NCI-H524 (cell line): Measurements from ENCODE around the gene PI4K2B.
"Not testable (repeated sequence)": the region's sequence is repeated elsewhere in the genome, so short reads cannot be mapped to it uniquely, and the experiment has no call there.

Source experiments
- DNase-seq, 2 experiments: peaks; one replicate each; lab custom pipeline; 2025; lab: John Stamatoyannopoulos, UW

The PI4K2B gene

DNA sequence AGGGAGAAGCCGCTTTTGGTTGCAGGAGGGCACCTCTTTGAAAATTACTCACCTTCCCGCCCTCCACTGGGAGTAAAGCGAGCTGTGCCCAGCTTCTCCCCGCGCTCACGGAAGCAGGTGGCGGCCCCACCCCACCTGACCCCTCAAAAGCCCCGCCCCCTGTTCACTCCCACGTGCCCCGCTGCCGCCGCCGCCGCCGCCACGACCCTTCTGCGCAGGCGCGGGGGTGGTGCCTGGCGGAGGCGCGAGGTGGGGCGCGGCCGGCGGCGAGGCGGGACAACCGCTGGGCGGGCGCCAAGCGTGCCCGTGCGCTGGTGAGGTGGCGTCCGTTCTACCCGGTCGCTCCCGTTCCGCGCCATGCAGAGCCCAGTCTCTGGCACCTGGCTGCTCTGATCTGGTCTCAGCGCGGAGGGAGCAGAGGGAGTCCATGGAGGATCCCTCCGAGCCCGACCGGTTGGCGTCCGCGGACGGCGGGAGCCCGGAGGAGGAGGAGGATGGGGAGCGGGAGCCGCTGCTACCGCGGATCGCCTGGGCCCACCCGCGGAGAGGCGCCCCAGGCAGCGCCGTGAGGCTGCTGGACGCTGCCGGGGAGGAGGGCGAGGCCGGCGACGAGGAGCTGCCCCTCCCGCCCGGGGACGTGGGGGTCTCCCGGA, at the start of gene PI4K2B:
Gene PI4K2B (plus strand): TSS at position 297 of the 653 bp plus-strand sequence. CDS start 131 bp downstream, at position 428.
- DNase-seq: peak; percentile 84 to 91

DNA sequence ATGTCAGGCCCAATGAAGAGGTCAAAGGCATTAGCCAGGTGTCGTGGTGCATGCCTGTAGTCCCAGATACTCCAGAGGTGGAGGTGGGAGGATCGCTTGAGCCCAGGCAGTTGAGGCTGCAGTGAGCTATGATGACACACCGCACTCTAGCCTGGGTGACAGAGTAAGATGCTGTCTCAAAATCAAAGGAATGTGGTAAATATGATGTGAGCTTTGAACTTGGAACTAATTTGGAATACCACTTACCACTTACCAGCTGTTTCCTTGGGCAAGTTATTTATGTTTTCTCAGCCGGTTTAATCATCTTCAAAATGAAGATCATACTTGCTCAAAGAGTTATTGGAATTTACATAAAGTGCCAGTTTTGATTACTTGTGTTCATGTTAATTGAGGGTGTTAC, 49.8 kb upstream of the PI4K2B start:
- no peak for DNase-seq

DNA sequence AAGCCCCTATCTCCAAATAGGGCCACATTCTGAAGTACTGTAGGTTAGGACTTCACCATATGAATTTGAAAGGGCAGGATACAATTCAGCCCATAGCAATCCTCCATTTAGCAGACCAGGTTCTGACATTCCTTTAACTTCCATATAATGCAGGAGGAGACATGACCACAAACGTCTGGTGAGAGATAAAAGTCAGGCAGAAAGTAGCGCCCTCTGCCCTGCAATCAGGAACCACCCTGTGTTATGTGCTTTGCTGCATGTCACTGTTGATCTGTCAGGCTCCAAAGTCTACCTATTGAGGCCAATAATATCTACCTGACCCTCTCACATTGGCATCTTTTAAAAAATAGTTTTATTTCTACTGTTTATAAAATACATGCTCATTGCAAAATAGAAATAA, 43.4 kb upstream of the PI4K2B start:
- DNase-seq: no peak

DNA sequence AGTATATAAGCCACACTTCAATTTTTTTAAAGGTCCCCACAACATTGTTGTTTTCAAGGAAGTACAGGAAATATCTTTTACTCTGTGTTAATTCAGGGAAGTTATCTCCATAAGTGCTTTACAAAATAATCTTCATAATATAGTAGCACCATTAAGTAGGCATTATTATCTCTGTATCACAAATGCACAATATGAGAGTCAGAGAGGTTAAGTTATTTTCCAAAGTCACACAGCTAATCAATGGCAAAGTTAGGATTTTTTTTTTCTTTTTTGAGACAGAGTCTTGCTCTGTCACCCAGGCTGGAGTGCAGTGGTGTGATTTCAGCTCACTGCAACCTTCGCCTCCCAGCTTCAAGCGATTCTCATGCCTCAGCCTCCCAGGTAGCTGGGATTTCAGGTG, 35.1 kb upstream of the PI4K2B start:
- DNase-seq: no peak

DNA sequence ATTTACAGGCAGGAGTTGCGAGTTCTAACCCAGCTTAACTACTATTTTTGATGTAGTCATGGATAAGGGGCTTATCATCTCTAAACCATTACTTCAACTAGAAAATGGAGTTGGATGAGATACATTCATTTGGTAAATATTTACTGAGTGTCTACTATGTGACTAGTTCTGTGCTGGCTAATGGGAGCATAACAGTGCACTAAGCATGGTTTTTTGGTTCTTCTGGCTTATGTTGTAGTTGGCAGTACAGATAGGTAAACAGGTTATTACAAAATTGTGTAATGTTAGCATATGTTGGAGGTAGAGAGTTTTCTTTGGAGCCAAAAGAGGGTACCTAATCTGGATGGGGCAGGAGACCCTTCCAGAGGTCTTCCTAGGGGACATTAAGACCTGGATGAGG, 25.8 kb upstream of the PI4K2B start:
- no peak for DNase-seq

DNA sequence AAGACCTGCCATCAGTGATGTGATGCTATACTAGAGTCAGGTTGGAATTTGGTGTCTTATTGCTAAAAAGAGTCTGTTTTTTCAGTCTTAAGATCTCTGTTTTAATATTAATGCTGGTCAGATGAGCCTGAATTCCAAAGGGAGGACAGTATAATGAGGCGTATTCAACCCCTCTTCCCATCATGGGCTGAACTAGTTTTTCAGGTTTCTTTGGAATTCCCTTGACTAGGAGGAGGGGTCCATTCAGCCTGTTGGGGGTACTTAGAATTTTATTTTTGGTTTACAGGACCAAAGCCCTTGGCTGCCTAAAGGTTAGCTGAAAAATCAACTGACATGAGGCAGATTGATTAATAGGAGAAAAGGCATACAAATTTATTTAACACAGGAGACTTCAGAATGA, 24.1 kb upstream of the PI4K2B start:
- no peak for DNase-seq

DNA sequence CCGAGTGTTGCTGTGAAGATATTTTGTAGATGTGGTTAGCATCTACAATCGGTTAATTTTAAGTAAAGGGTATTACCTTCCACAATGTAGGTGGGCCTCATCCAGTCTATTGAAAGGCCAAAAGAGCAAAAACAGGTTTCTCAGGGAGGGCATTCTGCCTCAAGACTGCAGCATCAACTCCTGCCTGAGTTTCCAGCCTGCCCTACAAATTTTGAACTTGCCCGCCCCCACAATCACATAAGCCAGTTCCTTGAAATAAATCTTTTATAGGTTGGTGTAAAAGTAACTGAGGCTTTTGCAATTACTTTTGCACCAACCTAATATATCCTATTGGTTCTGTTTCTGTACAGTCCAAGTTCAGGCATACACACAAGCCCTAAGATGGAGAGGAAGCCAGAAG, 22.1 kb upstream of the PI4K2B start:
- no peak for DNase-seq

DNA sequence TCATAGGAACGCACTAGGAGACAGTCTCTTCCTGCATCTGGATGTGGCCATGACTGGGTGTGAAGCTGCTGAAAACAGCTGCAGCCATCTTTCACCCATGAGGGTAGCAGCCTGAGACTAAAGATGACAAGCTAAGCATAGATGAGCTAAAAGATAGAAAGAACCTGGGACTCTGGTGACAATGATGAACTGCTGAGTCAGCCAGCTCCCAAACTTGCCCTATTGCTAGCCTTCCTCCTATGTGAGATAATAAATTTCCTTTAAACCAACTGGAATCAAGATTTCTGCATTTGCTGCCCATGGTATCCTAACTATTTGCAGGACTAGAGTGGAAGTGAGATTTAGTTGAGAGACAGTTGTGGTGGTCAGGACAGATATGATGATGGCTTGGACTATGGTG, 21.0 kb upstream of the PI4K2B start:
- no peak for DNase-seq

DNA sequence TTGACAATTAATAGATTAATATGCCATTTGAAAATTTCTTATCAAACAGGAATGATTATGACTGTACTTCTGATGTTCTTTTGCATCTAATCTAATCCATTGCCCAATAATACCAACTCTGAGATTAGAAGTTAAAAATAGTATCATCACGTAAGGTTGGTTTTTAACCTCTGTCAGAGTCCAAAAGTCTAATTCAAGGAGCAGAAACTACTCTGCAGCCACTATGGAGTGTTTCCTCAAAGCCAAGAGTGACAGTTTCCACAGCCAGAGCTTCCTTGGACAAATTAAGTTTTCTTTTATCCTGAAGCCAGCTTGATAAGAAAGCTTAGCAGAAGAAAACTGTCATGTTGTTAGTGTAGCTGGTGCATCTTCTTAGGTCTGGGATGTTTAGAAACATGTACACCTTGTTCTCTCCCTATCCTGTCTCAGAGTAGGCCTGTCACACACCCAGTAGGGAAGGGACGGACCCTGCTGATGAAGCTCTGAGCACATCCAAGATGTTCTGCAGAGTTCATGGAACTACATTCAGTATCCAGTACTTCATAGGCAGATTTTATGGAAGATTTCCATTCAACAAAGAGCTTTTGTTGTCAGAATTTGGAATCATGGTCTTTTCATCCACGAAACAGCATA, 20.4 kb upstream of the PI4K2B start:
- DNase-seq: no peak

DNA sequence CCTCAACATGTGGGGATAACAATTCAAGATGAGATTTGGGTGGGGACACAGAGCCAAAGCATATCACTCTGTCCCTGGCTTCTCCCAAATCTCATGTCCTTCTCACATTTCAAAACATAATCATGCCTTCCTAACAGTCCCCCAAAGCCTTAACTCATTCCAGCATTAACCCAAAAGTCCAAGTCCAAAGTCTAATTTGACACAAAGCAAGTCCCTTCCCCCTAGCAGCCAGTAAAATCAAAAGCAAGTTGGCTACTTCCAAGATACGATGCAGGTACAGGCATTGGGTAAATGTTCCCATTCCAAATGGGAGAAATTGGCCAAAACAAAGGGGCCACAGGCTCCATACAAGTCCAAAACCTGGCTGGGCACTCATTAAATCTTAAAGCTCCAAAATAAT, 19.1 kb upstream of the PI4K2B start:
- not testable (repeated sequence) for DNase-seq

DNA sequence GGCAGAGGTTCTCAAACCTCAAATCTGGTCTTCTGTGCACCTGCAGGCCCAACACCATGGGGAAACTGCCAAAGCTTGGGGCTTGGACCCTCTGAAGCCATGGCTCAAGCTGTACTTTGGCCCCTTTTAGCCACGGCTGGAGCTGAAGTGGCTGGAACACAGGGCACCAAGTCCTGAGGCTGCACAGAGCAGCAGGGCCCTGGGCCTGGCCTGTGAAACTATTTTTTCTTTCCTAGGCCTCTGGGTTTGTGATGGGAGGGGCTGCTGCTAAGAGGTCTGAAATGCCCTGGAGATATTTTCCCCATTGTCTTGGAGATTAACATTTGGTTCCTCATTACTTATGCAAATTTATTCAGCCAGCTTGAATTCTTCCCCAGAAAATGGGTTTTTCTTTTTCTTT, 18.3 kb upstream of the PI4K2B start:
- no peak for DNase-seq

DNA sequence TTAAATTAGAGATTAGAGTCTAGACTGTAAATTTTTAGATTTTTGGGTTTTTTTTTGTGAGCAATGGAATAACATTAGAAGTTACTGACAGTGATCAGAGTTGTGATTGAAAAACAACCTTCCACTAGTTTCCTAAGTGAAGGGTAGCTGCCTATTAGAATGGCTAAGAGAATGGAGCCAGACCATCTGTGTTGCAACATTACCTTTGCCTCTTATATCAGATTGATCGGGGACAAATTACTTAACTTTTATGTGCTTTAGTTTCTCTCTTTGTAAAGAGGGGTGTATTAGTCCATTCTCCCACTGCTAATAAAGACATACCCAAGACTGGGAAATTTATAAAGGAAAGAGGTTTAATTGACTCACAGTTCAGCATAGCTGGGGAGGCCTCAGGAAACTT, 12.5 kb upstream of the PI4K2B start:
- DNase-seq: no peak

DNA sequence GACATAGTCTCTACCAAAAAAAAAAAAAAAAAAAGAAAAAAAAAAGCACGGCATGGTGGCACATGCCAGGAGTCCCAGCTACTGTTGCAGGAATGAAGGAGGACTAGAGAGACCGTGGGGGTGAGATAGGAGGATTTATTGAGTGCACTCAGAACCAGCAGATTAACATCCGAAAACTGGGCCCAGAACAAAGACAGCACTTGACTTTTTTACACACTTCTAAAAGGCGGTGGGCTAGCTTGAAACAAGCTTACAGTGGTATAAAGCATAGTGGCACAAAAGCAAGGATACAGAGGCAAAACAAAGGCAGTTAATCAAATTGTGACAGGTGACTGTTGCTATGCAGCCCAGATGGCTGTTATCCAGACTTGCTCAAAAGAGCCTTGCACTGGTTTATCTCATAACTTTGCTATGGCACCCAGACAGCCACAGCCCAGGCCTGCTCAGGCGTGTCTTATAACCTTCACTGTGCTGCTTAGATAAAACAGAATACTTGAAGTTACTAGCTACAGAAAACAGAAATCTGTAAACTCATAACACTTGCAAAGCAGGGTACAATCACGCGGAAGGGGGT, 9.9 kb upstream of the PI4K2B start:
- peak in 1 of 2 experiments; percentile 22 for DNase-seq

DNA sequence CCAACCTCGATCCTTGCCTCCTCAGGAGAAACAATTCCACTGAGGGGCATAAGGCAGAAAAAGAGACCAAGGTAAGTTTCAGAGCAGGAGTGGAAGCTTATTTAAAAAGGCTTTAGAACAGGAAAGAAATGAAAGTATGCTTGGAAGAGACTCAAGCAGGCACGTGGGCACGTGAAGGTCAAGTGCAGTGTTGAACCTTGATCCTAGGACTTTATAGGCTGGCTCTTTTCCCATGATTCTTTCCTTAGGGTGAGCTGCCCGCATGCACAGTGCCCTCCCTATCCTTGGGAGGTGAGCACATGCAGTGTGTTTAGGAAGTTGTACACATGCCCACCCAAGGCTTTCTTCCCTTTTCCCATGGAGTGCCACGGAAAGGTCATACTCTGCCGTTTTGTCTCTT, 4.0 kb upstream of the PI4K2B start:
- DNase-seq: no peak

DNA sequence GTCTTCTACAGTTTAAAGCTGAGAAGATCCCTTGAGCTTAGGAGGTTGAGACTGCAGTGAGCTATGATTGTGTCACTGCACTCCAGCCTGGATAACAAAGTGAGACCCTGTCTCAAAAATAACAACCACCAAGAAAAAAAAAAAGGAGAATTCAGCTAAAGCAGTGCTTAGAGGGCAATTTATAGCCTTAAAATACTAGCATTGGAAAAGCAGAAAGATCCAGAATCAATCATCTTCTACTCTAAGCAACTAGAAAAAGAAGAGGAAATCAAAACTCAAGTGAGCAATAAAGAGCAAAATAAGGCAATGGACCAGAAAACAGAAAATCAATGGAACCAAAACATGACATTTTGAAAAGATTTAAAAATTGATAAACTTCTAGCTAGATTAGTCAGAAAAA, 639 bp upstream of the PI4K2B start:
- no peak for DNase-seq

DNA sequence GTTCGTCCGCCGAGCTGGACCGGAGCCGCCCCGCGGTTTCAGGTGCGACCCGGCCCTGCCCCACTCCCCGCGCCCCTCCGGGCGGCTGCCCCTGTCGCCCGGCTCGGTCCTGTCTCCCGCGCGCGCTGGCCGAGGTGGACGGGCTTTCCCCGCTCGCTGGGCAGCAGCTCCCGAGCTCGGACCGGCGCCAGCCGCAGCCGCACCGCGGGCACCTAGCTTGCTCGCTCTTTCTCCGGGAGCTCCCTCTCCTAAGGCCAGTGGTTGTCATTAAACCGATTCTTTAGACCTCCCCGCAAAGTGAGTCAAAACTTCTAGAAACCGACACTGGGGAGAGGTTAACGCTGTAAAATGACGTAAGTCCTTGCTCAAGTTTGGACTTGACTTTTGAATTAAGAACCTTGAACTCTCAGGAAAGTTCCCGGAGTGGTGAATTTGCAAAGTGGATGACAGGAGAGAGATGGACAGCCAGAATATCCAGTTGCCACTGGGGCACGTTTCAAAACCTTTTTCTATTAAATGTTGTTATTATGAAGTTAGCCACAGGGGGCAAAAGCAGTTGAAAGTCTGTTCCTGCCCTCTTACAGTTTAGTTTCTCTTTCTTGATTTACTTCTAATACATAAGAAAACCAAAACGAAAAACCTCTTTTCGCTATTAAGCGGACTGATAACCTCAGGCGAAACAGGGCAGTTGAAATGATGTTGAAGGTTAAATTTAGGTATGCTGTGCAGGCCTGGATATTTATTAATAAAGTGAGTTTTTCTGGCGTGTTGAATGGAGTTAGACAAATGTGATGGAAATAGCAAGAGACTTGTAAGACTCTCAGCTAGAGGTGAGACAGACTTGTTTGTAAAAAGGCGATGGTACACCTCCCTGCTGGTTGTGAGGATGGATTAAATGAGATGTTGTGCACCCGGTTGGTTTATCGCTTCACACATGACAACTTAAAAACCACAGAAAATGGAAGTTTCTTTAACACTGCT, 847 bp downstream of the PI4K2B start:
- DNase-seq: peak; percentile 60 to 70

DNA sequence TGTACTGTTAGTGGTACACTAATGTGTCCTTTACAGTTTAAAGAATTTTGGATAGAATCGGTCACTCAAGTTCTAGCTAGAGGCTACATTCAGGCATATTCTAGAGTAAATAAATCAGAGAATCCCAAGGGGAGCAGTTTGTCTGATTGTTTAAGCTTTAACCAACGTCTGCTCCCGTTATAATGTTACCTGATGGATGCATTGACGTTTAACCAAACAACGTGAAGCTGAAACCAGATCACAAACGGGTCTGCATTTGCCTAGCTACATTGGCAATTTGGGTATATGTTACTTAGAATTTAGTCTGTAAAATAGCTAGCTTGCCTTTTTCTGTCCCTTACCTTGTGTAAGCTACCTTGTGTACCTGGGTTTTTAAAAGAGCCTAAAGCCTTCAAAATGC, 1.6 kb downstream of the PI4K2B start:
- DNase-seq: no peak

DNA sequence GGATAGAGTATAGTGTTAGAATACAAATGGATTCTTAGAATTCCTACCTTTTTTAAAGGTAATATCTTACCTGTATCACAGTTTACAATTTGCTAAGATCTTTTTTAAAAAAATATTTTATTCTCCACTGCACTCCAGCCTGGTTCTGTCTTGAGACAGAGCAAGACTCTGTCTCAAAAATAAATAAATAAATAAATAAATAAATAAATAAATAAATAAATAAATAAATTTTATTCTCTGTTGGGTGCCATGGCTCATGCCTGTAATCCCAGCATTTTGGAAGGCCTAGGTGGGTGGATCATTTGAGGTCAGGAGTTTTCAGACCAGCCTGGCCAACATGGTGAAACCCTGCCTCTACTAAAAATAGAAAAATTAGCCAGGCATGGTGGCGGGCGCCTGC, 2.2 kb downstream of the PI4K2B start:
- not testable (repeated sequence) for DNase-seq

DNA sequence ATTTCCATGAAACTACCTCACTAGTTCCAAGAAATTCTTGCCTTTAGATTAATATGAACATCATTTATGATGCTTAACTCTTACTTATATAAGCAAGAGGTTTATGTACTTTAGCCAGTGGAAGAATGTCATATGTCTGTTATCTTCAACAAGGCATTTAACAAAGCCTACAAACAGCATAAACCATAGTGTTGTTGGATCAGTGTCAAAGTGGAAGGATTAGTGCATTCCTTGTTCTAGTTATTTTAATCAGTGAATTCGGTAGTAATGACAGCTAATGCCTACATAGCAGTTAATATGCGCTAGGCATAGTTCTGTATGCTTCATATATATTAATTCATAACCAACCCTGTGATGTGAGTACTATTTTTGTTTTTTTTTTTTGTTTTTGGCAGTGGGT, 3.1 kb downstream of the PI4K2B start:
- no peak for DNase-seq

DNA sequence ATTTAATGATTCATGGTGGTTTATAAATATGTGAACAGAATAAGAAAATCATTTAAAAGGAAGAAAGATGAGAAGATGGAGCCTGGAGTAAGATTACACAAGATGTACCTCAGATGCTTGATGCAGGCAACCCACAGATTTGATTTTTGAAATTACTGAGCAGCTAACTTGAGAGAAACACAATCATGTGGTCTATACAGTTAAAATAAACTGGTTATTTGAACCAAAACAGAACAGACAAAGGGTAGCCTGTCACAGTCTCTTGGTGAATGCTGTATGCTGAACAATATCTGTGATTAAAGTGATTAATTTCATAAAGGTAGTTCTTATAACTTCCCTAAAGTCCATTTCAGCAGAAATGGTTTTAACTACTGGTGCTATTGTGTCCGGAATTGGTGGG, 4.2 kb downstream of the PI4K2B start:
- no peak for DNase-seq

DNA sequence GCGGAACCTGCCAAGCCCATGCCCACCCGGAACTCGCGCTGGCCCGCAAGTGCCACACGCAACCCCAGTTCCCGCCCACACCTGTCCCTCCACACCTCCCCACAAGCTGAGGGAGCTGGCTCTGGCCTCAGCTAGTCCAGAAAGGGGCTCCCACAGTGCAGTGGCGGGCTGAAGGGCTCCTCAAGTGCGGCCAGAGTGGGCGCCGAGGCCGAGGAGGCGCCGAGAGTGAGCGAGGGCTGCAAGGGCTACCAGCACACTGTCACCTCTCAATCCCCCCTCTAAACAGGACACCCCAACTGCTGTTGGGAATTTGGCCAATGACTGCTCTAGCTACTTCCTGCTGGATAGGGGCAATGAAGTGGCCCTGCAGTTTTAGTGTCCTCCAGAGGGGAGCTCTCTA, 5.7 kb downstream of the PI4K2B start:
- not testable (repeated sequence) for DNase-seq

DNA sequence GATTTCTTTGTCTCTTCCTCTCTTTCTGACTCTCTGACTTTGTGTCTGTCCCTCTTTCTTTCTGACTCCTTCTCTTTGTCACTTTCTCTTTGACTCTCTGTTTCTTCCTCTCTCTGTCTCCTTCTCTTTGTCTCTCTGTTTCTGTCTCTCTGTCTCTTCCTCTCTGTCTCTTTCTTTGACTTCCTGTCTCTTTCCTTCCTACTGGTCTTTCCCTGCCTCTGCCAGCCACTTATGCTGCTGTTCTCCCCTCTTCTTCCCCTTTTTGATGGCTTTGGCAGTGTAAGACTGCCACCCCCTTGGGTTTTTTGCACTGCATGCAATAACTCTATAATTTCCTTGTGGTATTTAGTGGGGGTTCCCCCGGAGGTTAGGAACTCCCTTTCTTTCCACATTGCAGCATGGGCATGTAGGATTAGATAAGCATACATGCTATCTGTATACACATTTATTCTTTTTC, 6.9 kb downstream of the PI4K2B start:
- DNase-seq: not testable (repeated sequence)
